GM12891 (cell line): Measurements from ENCODE around the gene B3GNT7.

Source experiments
- SPI1 ChIP-seq: IDR thresholded peaks from 2 replicates; pipeline ENCODE4 v1.6.1; 2011; ENCODE audit warnings: low read depth, low read length, control low read depth
- TAF1 ChIP-seq: IDR thresholded peaks from 2 replicates; pipeline ENCODE4 v1.6.1; 2011; ENCODE audit warnings: low read depth, low read length, control low read depth

- no peak for TF ChIP-seq TAF1
- no peak for TF ChIP-seq SPI1
Measured at GRCh38 chr2:231356466-231356844, 39.1 kb upstream of the B3GNT7 start.
